HAP-1 (cell line): Measurements from ENCODE around the gene OTOF.

Experiments used
- DNase-seq, 2 experiments: peaks; one replicate each; pipeline ENCODE4 v3.0.0-alpha.2; 2016 to 2020; ENCODE audit warnings: low spot score in 2 of 2
- H3K27me3 ChIP-seq: fragments of 250-450 bp; sonication (Bioruptor Pico); 2 replicates; pipeline ENCODE4 v1.5.1; 2020; ENCODE audit warnings: low read depth, mild to moderate bottlenecking, moderate library complexity
- H3K36me3 ChIP-seq: fragments of 250-450 bp; sonication (Bioruptor Pico); replicated peaks from 2 replicates; pipeline ENCODE4 v1.5.1; 2020; ENCODE audit warnings: mild to moderate bottlenecking
- H3K4me1 ChIP-seq: fragments of 250-450 bp; sonication (Bioruptor Pico); 2 replicates; pipeline ENCODE4 v1.5.1; 2020; ENCODE audit warnings: mild to moderate bottlenecking
- H3K4me3 ChIP-seq: fragments of 250-450 bp; sonication (Bioruptor Pico); 2 replicates; pipeline ENCODE4 v1.5.1; 2020; ENCODE audit warnings: mild to moderate bottlenecking, moderate library complexity
- H3K9me3 ChIP-seq: fragments of 250-450 bp; sonication (Bioruptor Pico); 2 replicates; pipeline ENCODE4 v1.5.1; 2020; ENCODE audit warnings: mild to moderate bottlenecking, moderate library complexity
- in situ Hi-C: fragments of 300-500 bp; cut with MboI; formaldehyde crosslinking; loops from 3 replicates; pipeline ENCODE4 v1.14.3; 2020; ENCODE audit warnings: low sequenced_read_pairs, inconsistent platforms, mixed read lengths

Gene OTOF

DNA sequence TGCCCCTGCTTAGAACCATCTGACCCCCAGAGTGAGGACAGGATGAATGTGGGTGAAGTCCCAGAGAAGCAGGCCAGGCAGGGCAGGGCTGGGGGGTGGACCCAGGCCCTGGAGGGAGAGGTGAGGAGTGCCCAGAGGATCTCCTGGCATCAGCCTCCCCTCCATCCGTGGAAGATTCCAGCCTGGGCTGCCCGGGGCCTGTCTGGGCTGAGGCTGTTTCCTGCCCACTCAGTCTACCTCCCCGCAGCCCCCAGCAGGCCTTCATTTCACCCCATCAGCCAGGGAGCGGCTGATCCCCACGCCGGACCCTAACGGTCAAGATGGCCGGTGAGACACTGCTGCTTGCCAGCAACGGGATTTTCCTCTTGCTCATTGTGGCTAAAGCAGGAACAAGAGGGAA is 35.3 kb upstream of the OTOF start:
- DNase-seq, result no peak
- Histone ChIP-seq H3K4me1 (no peaks in the 10 kb centered on the region), H3K27me3 (peaks cover 2% of the 10 kb centered on the region), H3K4me3 (no peak overlapping the region), H3K36me3 (no peaks in the 10 kb centered on the region), H3K9me3 (no peaks in the 10 kb centered on the region)
- in situ Hi-C loops, result no loop called here

DNA sequence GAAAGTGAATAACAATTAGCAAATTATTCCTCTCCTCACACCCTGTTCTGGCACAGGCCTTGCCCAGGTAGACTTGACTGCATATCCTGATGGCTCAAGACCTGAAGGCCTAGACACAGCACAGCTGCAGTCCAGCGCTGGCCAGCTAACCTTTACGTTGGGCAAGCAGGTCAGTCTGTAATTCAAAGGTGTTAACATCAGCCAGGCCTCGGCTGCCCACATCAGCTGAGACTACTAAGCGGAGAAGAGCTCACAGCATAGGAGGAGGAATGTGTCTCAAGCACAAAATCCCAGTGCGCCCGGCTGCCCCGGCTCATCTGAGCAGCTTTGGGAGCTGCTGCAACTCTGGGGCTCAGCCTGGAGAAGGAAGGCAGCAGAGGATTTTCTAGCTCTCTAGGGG is 33.5 kb upstream of the OTOF start:
- in situ Hi-C loops, result no loop called here
- DNase-seq, result no peak
- Histone ChIP-seq H3K4me3 (no peak overlapping the region), H3K4me1 (no peaks in the 10 kb centered on the region), H3K36me3 (no peaks in the 10 kb centered on the region), H3K27me3 (peaks cover 2% of the 10 kb centered on the region; the same call in 1 of the 2 replicates), H3K9me3 (no peaks in the 10 kb centered on the region)

DNA sequence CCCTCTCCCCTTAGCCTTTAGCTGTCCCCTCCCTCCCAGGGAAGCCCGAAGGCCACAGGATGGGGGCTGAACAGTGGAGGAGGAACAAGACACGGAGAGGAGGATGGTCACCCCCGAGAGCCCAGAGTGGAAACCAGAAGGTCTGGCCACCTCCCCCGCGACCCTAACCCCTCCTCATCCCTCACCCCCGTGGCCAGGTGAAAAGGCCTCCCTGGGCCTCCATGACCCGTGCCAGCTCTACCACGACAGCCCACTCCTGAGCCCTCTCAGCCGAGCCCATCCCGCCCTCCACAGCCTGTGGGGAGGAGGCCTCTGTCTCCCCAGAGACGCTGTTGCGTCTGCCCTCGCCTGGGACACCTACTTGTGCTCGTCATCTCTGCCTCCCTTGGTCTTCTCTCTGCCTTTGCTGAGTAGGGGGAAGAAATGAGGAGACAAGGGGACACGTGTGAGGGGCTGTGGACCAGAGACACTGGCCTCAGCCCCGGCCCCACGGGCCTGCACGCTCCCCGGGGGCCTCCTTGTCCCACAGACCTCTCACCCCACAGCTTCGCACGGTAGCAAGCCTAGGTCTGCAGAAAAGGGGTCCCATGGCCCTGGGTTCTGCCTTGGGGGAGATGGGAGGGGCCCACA is 32.5 kb upstream of the OTOF start:
- H3K36me3 ChIP-seq, result no peaks in the 10 kb centered on the region
- H3K4me3 ChIP-seq, result no peak overlapping the region
- H3K27me3 ChIP-seq, result peaks cover 2% of the 10 kb centered on the region; the same call in 1 of the 2 replicates
- no peaks in the 10 kb centered on the region for H3K9me3 ChIP-seq
- no peak for DNase-seq
- H3K4me1 ChIP-seq, result no peaks in the 10 kb centered on the region
- in situ Hi-C loops, result no loop called here

DNA sequence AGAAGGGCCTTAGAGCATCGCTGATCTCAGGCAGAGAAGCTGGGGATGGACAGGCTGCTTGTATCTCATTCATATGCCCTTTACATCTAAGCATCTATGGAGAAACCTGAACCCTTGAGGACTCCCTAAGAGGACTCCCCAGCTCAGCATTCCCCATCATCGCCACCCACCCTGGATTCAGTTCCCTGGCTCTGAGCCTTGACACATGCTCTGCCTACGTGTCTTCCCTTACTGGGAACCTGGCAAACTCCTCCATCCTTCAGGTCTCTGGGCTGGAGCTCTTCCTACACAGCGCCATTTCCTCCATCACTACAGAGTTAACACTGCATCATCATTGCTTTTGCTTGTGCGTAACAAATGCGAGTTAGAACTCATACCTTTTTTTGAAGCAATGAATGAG is 31.2 kb upstream of the OTOF start:
- Histone ChIP-seq H3K27me3 (peaks cover 2% of the 10 kb centered on the region; the same call in 1 of the 2 replicates), H3K9me3 (no peaks in the 10 kb centered on the region), H3K4me1 (no peaks in the 10 kb centered on the region), H3K36me3 (no peaks in the 10 kb centered on the region), H3K4me3 (no peak overlapping the region)
- no peak for DNase-seq
- in situ Hi-C loops, result no loop called here

DNA sequence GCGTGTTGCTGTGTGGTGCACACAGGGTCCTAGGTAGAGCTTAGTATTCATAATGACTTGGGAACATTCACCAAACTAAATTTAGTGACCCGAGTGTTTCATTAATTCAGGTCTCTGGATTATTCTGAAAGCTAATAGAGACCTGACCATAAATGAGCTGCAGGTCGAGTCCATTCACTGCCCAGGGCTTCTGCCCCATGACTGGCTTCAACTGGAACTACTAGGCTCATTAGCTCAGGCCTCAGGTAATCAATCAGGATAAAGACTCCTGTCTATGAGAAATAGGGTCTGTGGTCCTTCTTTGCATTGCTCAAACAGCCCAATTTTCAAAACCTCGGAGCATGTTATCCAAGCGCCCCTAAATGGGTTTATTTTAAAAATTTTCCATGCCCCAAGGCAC is 30.0 kb upstream of the OTOF start:
- Histone ChIP-seq H3K4me1 (peaks cover 9% of the 10 kb centered on the region), H3K9me3 (no peaks in the 10 kb centered on the region), H3K36me3 (no peaks in the 10 kb centered on the region), H3K4me3 (no peak overlapping the region), H3K27me3 (peaks cover 2% of the 10 kb centered on the region; the same call in 1 of the 2 replicates)
- in situ Hi-C loops, result no loop called here
- no peak for DNase-seq

DNA sequence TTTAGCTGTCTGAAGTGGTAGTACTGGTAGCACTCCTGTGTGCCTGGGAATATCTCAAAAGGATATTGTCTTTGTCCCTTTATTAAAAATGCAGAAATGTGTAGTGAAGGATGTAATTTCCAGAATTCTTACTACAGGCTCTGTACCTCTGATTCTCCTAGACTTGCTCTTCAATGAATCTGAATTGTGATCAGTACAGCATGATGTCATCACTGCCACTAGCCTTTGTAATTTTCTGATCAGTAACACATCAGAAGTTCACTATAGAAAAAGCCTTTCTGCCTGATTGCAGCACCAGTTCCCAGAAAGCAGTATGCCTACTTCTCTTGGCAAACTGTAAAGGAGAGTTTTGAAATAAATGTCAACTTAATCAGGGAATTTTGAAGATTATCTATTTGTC is 29.2 kb upstream of the OTOF start:
- H3K9me3 ChIP-seq, result no peaks in the 10 kb centered on the region
- no peak for DNase-seq
- in situ Hi-C loops, result no loop called here
- no peaks in the 10 kb centered on the region for H3K36me3 ChIP-seq
- peaks cover 2% of the 10 kb centered on the region; the same call in 1 of the 2 replicates for H3K27me3 ChIP-seq
- H3K4me3 ChIP-seq, result no peak overlapping the region
- H3K4me1 ChIP-seq, result peaks cover 12% of the 10 kb centered on the region

DNA sequence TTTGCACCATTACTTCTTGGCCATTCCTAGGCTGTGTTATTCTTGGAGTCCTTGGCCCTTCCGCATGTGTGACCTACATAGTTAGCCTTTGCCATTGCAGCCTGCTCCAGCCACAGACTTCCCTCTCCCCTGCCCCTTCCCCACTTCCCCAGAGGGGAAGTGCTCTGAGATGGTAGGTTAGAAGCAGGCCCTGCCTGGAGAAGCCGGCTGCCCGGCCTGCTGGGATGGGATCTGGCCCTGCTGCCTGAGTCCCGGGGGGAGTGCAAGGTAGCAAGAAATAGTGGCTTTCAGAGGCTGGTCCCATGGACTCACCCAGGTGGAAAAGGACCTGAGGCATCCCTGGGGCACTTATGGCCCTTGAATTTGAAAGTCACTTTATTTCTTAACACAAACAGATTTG is 28.4 kb upstream of the OTOF start:
- H3K9me3 ChIP-seq, result no peaks in the 10 kb centered on the region
- DNase-seq, result no peak
- no peak overlapping the region for H3K4me3 ChIP-seq
- H3K36me3 ChIP-seq, result no peaks in the 10 kb centered on the region
- in situ Hi-C loops, result no loop called here
- peaks cover 12% of the 10 kb centered on the region for H3K4me1 ChIP-seq
- H3K27me3 ChIP-seq, result peaks cover 2% of the 10 kb centered on the region; the same call in 1 of the 2 replicates

DNA sequence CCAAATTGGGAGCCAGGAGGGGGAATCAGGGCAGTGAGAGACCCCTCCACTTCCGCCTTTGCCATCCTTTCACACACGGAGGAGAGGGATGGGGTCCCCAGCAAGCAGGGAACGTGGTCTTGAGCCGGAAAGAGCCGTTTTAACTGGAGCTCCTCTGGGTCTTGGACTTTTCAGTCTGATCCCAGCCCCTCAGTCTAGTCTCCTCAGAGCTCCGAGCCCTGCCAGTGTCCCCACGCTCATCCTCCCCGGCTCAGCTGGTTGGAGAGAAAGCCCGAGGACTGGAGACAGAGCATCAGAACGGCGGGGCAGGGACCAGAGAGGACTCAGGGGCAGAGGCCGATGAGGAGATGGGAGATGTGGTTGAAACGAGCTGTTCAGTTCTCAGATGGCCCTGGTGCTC is 26.1 kb upstream of the OTOF start:
- H3K4me3 ChIP-seq, result peak overlapping the region; percentile 22
- H3K9me3 ChIP-seq, result no peaks in the 10 kb centered on the region
- H3K4me1 ChIP-seq, result peaks cover 12% of the 10 kb centered on the region
- no peak for DNase-seq
- no peaks in the 10 kb centered on the region for H3K36me3 ChIP-seq
- in situ Hi-C loops, result no loop called here
- peaks cover 2% of the 10 kb centered on the region; the same call in 1 of the 2 replicates for H3K27me3 ChIP-seq

DNA sequence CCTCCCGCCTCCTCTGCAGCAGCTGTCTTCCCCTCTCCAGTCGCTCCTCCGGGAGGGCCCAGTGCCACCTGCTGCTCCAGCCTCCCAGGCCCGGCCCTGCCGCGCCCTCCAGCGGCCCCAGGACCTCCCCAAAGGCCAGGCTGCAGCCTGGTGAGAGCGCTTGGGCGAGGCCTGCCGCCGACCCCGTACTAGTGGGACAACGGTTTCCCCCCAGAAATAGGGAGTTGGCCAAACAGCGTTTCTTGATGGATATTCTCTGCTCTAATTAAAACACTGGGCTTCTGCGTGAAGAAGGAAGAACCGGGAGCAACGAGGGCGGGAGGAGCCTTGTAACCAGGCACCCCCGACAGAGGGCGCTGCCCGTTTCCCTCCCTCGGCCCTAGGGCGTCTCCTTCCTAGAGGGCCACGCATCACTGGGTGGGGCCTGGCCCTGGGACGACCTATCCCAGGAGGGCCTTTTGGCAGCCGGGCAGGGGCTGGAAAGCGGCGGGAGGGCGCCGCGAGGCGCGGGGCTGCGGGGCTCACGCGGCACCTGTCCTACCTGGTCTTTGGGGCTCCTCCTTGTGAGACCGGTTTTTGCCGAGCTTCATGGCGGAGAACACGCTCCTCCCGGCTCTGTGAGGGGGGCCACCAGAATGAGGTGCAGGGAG is 25.4 kb upstream of the OTOF start:
- no peaks in the 10 kb centered on the region for H3K36me3 ChIP-seq
- H3K9me3 ChIP-seq, result no peaks in the 10 kb centered on the region
- no peaks in the 10 kb centered on the region for H3K27me3 ChIP-seq
- H3K4me1 ChIP-seq, result peaks cover 12% of the 10 kb centered on the region
- in situ Hi-C loops, result no loop called here
- DNase-seq, result peak; percentile 80 to 95
- H3K4me3 ChIP-seq, result peak overlapping the region; percentile 22

DNA sequence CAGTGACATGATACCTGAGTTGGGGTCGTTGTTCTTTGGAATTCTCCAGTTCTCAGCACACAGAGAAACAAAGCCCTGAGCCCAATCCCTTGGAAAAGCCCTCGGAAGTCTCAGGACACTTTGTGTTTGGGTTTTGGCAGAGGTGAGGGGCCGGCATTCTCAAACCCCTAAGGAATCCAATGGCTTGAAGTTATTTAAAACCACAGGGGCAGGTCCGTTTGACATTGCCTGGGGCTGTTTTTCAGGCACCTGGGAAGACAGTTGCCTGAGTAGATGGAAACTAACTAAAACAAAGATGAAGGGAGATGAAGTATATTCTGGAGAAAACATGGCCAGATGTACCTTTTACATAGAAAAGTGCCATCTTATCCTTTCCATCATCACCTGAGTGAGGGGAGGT is 22.5 kb upstream of the OTOF start:
- H3K4me3 ChIP-seq, result no peak overlapping the region
- 0 out of 2 replicates have a peak, but pooled peaks cover 3% of the 10 kb centered on the region for H3K27me3 ChIP-seq
- in situ Hi-C loops, result no loop called here
- no peak for DNase-seq
- no peaks in the 10 kb centered on the region for H3K36me3 ChIP-seq
- H3K9me3 ChIP-seq, result no peaks in the 10 kb centered on the region
- H3K4me1 ChIP-seq, result peaks cover 12% of the 10 kb centered on the region

DNA sequence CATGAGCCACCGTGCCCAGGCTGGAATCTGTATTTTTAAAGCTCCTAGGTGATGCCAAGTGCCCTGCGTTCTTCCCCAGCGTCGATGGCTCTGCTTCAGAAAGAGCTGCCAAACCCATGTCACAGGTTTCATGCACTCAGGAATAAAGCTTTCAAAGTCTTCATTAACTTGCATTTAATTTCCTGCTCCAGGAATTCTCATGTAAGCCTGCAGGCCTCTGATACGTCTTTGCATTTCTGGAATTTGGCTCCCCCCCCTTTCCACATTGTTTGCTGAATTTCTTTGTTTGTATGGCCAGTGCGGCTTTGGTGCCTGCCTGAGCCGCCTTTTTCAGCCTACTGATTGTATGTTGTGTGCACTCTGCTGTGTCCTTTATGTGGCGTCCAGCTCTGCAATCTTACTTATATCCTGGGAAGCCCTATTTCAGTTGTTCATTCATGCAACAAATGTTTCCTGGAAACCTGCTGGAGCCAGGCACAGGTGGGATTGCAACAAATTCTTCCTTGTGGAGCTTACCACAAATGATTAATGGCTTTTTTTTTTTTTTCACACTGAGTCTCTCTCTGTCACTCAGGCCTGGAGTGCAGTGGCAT is 17.9 kb upstream of the OTOF start:
- in situ Hi-C loops, result no loop called here

DNA sequence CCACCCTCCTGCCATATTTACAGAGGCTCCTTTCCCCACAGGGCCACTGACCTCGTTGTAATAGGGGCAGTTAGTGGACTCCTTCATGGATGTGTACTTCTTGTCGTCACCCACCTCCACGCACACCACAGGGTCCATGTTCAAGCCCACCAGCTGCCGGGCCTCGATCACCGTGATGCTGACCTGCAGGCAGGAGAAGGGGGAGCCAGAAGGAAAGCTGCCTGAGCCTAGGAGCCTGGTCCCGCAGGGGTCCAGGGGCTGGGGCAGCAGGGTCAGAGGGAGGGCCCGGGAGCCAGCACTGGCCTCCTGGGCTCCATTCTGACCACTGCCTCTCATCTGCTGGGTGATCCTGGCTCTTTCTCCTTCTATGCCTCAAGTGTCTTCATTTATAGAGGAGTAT is 17.0 kb upstream of the OTOF start:
- in situ Hi-C loops, result no loop called here

More for the DNA sequence above, 17.9 kb upstream of the OTOF start:
- H3K27me3 ChIP-seq, result 0 out of 2 replicates have a peak, but pooled peaks cover 3% of the 10 kb centered on the region
- DNase-seq, result peak; percentile 32 to 57
- H3K9me3 ChIP-seq, result no peaks in the 10 kb centered on the region
- H3K4me1 ChIP-seq, result no peaks in the 10 kb centered on the region
- H3K36me3 ChIP-seq, result no peaks in the 10 kb centered on the region
- no peak overlapping the region for H3K4me3 ChIP-seq

DNA sequence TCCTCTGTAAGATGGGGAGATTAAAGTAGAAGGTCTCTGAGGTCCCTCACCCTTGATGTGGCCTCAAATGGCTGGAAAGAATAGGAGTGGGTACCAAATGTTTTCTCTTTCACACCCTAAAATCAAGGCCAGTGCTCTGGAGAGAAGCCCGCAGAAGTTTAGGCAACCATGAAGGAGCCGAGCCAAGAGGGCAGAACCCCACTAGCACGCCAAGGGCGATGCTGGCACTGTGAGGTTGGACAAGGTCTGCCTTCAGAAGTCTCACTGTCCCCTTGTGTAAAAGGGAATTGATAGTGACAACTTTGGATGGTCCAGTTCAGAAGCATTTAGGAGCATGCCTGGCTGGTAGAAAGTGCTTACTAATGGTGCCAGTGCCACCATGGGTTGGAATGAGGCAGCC is 16.3 kb upstream of the OTOF start:
- DNase-seq, result no peak
- Histone ChIP-seq H3K4me3 (no peak overlapping the region), H3K9me3 (no peaks in the 10 kb centered on the region), H3K36me3 (no peaks in the 10 kb centered on the region), H3K27me3 (0 out of 2 replicates have a peak, but pooled peaks cover 3% of the 10 kb centered on the region), H3K4me1 (no peaks in the 10 kb centered on the region)
- in situ Hi-C loops, result no loop called here

More for the DNA sequence above, 17.0 kb upstream of the OTOF start:
- no peak for DNase-seq
- no peak overlapping the region for H3K4me3 ChIP-seq
- no peaks in the 10 kb centered on the region for H3K4me1 ChIP-seq
- 0 out of 2 replicates have a peak, but pooled peaks cover 3% of the 10 kb centered on the region for H3K27me3 ChIP-seq
- no peaks in the 10 kb centered on the region for H3K36me3 ChIP-seq
- no peaks in the 10 kb centered on the region for H3K9me3 ChIP-seq

DNA sequence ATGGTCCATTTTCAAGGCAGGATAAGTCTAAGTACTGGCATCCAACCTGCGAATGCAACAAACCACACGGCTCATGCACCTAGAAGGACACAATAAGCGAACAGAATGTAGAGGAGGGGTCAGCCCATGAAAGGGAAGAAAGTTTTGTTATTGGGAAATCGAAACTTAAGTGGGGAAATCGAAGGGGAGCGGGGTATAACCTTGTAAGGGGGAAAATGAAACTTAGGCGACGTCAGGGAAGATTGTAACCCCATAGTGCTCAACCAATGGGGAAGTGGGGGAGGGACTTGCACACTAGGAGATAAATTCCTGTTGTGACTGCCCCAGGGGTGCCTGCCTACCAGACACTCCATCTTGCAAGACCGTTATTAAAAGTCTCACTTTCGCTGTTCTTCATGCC is 15.6 kb upstream of the OTOF start:
- Histone ChIP-seq H3K4me1 (no peaks in the 10 kb centered on the region), H3K36me3 (no peaks in the 10 kb centered on the region), H3K9me3 (no peaks in the 10 kb centered on the region), H3K4me3 (no peak overlapping the region), H3K27me3 (0 out of 2 replicates have a peak, but pooled peaks cover 3% of the 10 kb centered on the region)
- in situ Hi-C loops, result no loop called here
- DNase-seq, result no peak
